AG09309 (cell line): Measurements from ENCODE around the gene POLA2.

ENCODE experiments used
- DNase-seq: peaks from one replicate; pipeline ENCODE4 v3.0.0-alpha.2; 2010; ENCODE audit warnings: low read depth
- H3K4me3 ChIP-seq: 2 replicates; pipeline ENCODE4 v1.5.1; 2011; ENCODE audit warnings: mild to moderate bottlenecking, low read depth, low read length, moderate library complexity; ENCODE audit not compliant: control insufficient read depth
- CTCF ChIP-seq: IDR thresholded peaks from 2 replicates; pipeline ENCODE4 v1.5.1; 2011; ENCODE audit warnings: mild to moderate bottlenecking, low read depth, low read length, inconsistent platforms; ENCODE audit not compliant: insufficient read depth, control insufficient read depth; ENCODE audit errors: missing control alignments

Gene POLA2

DNA sequence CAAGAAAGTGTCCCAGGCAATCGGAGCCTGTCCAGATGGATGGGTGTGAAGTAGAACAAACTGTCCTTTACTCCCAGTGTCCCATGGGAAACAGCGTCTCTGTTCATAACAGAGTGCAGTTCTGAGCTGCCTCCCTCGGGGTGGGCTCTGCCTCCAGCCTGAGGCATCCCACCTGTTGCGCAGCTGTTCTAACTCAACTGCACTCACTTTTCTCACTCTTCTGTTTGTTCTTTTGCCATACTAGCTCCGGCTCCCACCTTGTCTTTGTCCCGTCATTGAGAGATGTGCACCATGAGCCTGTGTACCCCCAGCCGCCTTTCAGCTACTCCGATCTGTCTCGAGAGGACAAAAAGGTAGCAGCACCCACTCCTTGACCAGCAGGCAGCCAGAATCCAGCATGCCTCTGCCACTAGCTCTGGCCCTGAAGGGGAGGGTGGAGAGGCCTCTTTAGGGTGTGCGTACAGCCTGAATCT lies 32.2 kb downstream of the POLA2 start:
- TF ChIP-seq CTCF = no peak
- no peak for DNase-seq
- H3K4me3 ChIP-seq = no peak overlapping the region

DNA sequence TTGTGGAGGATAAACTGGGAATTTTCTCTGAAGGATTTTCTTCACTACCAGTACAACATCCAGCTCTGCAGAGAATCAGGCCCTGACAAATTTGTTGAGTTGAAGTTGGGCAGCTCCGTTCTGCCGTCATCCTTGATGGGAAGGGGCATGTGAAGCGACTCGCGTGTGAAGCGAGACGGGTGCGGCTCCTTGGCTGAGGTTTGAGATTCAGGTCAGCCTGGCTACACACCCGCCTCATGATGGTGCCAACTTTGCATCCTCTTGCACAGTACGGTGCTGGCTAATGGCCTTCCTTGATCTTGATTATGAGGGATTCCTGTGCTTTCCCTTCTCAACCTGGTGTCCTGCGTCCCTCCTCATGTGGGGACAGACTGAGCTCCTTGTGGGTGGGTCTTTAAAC lies 33.2 kb downstream of the POLA2 start:
- no peak overlapping the region for H3K4me3 ChIP-seq
- DNase-seq = no peak
- TF ChIP-seq CTCF = no peak

DNA sequence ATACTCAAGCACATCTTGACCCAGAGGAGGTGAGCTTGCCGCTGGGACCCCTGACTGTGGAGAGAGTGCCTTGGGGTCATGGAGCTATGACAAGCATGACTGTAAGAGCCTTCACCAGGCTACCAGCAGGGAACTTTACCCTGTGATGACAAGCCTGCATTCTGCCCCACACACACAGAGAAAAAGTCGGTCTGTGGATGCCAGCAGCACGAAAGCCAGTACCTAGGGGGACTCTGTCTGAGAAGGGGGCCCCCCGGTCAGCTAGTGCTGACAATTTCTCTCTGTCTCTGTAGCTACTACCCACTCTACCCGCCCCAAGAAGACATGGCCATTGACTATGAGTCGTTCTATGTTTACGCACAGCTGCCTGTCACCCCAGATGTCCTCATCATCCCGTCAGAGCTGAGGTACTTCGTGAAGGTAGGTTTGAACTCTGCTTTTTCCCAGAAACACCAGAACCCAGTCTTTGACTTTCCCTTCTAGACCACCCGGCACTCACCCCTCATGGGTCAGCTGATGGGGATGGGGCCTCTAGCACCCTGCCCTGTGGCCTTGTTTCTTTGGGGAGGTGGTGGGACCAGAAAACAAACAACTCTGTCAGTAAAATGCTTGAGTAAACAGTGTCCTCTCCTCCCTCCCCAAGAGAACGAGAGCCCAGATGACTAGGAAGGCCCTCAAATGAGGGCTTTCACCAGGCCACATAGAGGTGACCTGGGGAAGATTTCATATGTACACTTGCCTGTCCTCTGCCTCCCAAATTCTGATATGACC lies 34.0 kb downstream of the POLA2 start:
- TF ChIP-seq CTCF = no peak
- H3K4me3 ChIP-seq = no peak overlapping the region
- DNase-seq = no peak

- H3K4me3 ChIP-seq = no peak overlapping the region
- no peak for DNase-seq
- no peak for TF ChIP-seq CTCF
Observed at GRCh38 chr11:65297026-65297672, 35.4 kb downstream of the POLA2 start.

GRCh38 chr11:65298131-65298535 lies 36.4 kb downstream of the POLA2 start:
- DNase-seq = no peak
- TF ChIP-seq CTCF = no peak

GRCh38 chr11:65298655-65299179 lies 37.0 kb downstream of the POLA2 start:
- H3K4me3 ChIP-seq = no peak overlapping the region
- peak; percentile 60 for DNase-seq
- no peak for TF ChIP-seq CTCF

More at GRCh38 chr11:65298131-65298535, 36.4 kb downstream of the POLA2 start:
- no peak overlapping the region for H3K4me3 ChIP-seq
